NB4 (cell line): ENCODE data around the gene LRRFIP1.

Experiments used
- DNase-seq: peaks from one replicate; pipeline ENCODE4 v3.0.0; 2010; ENCODE audit warnings: low read depth
- H3K4me3 ChIP-seq: one replicate; pipeline ENCODE4 v1.5.1; 2011; ENCODE audit warnings: mild to moderate bottlenecking, low read depth, low read length, moderate library complexity
- MYC ChIP-seq: IDR thresholded peaks from 2 replicates; pipeline ENCODE4 v1.6.1; 2011; ENCODE audit warnings: low read depth, low read length
- POLR2A ChIP-seq: IDR thresholded peaks from 2 replicates; pipeline ENCODE4 v1.6.1; 2011; ENCODE audit warnings: mild to moderate bottlenecking; ENCODE audit not compliant: insufficient read length; ENCODE audit errors: extremely low read depth
- TF ChIP-seq, protein P1 (sequence below): IDR thresholded peaks from one replicate; pipeline ENCODE4 v1.5.1; 2012; ENCODE audit warnings: low read depth, low read length
- TF ChIP-seq, protein P2 (sequence below): IDR thresholded peaks from 2 replicates; pipeline ENCODE4 v1.6.1; 2011; ENCODE audit warnings: low read depth, low read length

The LRRFIP1 gene

GRCh38 chr2:237743561-237744269 is 116.3 kb downstream of the LRRFIP1 start:
- TF ChIP-seq, protein P1, sequence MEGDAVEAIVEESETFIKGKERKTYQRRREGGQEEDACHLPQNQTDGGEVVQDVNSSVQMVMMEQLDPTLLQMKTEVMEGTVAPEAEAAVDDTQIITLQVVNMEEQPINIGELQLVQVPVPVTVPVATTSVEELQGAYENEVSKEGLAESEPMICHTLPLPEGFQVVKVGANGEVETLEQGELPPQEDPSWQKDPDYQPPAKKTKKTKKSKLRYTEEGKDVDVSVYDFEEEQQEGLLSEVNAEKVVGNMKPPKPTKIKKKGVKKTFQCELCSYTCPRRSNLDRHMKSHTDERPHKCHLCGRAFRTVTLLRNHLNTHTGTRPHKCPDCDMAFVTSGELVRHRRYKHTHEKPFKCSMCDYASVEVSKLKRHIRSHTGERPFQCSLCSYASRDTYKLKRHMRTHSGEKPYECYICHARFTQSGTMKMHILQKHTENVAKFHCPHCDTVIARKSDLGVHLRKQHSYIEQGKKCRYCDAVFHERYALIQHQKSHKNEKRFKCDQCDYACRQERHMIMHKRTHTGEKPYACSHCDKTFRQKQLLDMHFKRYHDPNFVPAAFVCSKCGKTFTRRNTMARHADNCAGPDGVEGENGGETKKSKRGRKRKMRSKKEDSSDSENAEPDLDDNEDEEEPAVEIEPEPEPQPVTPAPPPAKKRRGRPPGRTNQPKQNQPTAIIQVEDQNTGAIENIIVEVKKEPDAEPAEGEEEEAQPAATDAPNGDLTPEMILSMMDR: no peak
- TF ChIP-seq MYC (no peak), POLR2A (no peak)
- TF ChIP-seq, protein P2, sequence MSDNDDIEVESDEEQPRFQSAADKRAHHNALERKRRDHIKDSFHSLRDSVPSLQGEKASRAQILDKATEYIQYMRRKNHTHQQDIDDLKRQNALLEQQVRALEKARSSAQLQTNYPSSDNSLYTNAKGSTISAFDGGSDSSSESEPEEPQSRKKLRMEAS: no peak
- H3K4me3 ChIP-seq: no peak overlapping the region
- no peak for DNase-seq

- DNase-seq: no peak
- no peak overlapping the region for H3K4me3 ChIP-seq
Observed at GRCh38 chr2:237744270-237744612, 116.9 kb downstream of the LRRFIP1 start.

DNA sequence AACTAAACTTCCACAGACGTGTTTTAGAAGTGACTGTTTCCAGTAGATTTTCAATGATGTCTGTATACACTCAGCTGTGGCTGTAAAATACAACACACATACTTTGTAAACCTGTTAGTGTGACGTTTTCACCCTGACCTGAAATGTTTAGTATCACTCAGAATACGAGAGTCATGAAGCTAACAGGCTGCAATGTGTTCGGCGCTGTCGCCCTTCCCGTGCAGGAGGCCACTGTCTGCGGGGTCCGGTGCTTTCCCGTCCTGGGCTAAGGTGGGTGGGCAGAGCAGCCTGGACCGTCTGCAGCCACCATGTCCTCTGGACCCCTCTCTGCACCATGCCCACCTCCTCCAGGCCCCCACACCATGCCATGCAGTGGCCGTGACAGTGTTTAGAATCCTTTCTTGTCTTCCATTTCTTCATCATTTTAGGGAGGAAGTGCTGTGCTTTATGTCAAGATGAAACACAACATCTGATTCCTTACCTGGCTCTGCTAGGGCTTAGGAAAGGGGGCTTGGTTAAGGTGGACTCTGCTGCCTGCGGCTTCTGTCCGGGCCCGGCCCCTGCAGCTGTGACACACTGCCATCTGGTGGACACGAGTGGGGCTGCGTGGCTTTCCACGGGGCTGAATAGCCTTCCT is 117.3 kb downstream of the LRRFIP1 start:
- DNase-seq: peak; percentile 64
- TF ChIP-seq POLR2A (no peak), MYC (no peak)
- TF ChIP-seq, protein P2: peak; percentile 55
- TF ChIP-seq, protein P1: peak; percentile 92
- H3K4me3 ChIP-seq: no peak overlapping the region

More at GRCh38 chr2:237744270-237744612, 116.9 kb downstream of the LRRFIP1 start:
- no peak for TF ChIP-seq MYC
- no peak for TF ChIP-seq POLR2A
- TF ChIP-seq, protein P2: no peak
- TF ChIP-seq, protein P1: no peak

- no peak for DNase-seq
- H3K4me3 ChIP-seq: no peak overlapping the region
- TF ChIP-seq POLR2A: no peak
- TF ChIP-seq, protein P2: no peak
Observed at GRCh38 chr2:237745250-237745613, 117.8 kb downstream of the LRRFIP1 start.

DNA sequence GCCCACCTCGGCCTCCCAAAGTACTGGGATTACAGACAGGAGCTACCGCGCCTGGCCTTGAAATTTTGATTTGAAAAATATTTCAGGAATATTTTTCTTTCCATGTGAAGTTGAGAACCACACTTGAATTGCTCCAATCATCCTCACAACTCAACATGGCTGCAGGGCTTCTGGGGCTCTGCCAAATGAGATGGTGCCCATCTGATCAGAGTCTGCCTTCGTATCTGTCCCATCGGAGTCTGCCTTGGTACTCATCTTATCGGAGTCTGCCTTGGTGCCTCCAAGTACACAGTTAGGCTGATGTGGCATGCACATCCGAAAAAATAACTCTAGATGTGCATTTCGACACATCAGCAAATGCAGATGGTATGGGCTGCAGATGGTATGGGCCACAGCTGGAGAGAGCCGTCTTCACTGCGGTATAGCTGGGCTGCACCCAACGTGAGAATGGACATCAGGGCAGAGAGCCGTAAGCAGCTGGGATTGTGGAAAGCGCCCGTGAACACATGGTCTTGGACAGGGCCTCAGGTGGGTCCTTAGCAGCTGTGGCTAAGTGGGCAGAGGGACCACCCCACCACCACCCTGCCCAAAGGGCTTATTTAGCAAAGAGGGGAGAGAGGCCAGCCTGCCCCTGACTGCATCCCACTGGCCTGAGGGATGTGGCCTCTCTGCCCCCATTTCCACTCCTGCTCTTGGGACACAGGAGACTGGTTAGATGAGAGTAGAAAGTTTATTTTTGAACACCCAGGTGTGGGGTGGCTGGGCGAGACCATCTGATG is 119.1 kb downstream of the LRRFIP1 start:
- TF ChIP-seq, protein P1: no peak
- TF ChIP-seq, protein P2: no peak
- TF ChIP-seq POLR2A (no peak), MYC (no peak)
- no peak overlapping the region for H3K4me3 ChIP-seq
- no peak for DNase-seq

GRCh38 chr2:237747189-237747588 is 119.8 kb downstream of the LRRFIP1 start:
- TF ChIP-seq, protein P1: no peak
- no peak for DNase-seq
- no peak overlapping the region for H3K4me3 ChIP-seq
